HepG2 (cell line): ENCODE data around the gene CACNG4. TPM values are rescaled to one million over a fixed set of nuclear protein-coding genes. Genes with fewer than 3 reads are reported as not detected.

Experiments used
- ARID2 ChIP-seq: sonication (generic); formaldehyde crosslinking; IDR thresholded peaks from 2 replicates; pipeline ENCODE4 v1.8.1; 2022; ENCODE audit warnings: mild to moderate bottlenecking, missing genetic modification reagents, borderline replicate concordance
- FOSL2 ChIP-seq: sonication (generic); formaldehyde crosslinking; IDR thresholded peaks from 2 replicates; pipeline ENCODE4 v1.4.0; 2020; ENCODE audit warnings: missing genetic modification reagents
- FOXA1 ChIP-seq, 2 experiments: fragments of 450-650 bp in 1 of 2; sonication (generic) in 1 of 2; formaldehyde crosslinking in 1 of 2; IDR thresholded peaks; 2 replicates each; pipeline versions ENCODE4 v1.4.0 to v1.6.1; 2016 to 2020; ENCODE audit warnings: missing genetic modification reagents in 1 of 2
- HCFC1 ChIP-seq: fragments of 150-350 bp; IDR thresholded peaks from 2 replicates; pipeline ENCODE4 v1.6.1; 2014; ENCODE audit warnings: low read depth, low read length
- KAT7 ChIP-seq: IDR thresholded peaks from 2 replicates; pipeline ENCODE4 v1.6.1; 2018; ENCODE audit warnings: borderline replicate concordance, missing compliant biosample characterization
- PITX1 ChIP-seq: sonication (generic); formaldehyde crosslinking; IDR thresholded peaks from 2 replicates; pipeline ENCODE4 v1.5.1; 2020; ENCODE audit warnings: mild to moderate bottlenecking, missing genetic modification reagents
- SNAPC2 ChIP-seq: sonication (generic); formaldehyde crosslinking; IDR thresholded peaks from 2 replicates; pipeline ENCODE4 v1.8.1; 2022; ENCODE audit warnings: mild to moderate bottlenecking, missing genetic modification reagents
- SNRNP70 ChIP-seq: fragments of 200-400 bp; formaldehyde crosslinking; IDR thresholded peaks from 2 replicates; pipeline ENCODE4 v1.6.1; 2017; ENCODE audit warnings: mild to moderate bottlenecking, low read depth, low read length, moderate library complexity
- ZNF441 ChIP-seq: sonication (generic); formaldehyde crosslinking; IDR thresholded peaks from 2 replicates; pipeline ENCODE4 v1.7.0; 2021; ENCODE audit warnings: missing genetic modification reagents, borderline replicate concordance
- ZNF543 ChIP-seq: sonication (generic); formaldehyde crosslinking; IDR thresholded peaks from 2 replicates; pipeline ENCODE4 v1.4.0; 2020; ENCODE audit warnings: mild to moderate bottlenecking, missing genetic modification reagents
- ZNF564 ChIP-seq: sonication (generic); formaldehyde crosslinking; IDR thresholded peaks from 2 replicates; pipeline ENCODE4 v1.8.1; 2023; ENCODE audit warnings: mild to moderate bottlenecking, missing genetic modification reagents
- ZNF644 ChIP-seq: IDR thresholded peaks from 2 replicates; pipeline ENCODE4 v1.6.1; 2016; ENCODE audit warnings: low read depth
- ZNF7 ChIP-seq: IDR thresholded peaks from 2 replicates; pipeline ENCODE4 v1.6.1; 2016; ENCODE audit warnings: missing biosample characterization, missing genetic modification reagents
- polyA plus RNA-seq, 8 experiments: library from polyadenylated mRNA; depleted of rRNA in 3 of 8; stranded (reverse) in 7 of 8; unstranded in 1 of 8; fragments of >200 nt; fragmentation: Illumina TruSeq in 4 of 8; extraction: Trizol in 4 of 8; gene quantifications; 2 replicates each; pipeline versions ENCODE4 v1.2.1 to v1.2.3, GENCODE V29; 2011 to 2016; ENCODE audit warnings: low read depth in 4 of 8, missing spikeins in 1 of 8, mixed read lengths in 1 of 8; ENCODE audit not compliant: insufficient read depth in 1 of 8
- total RNA-seq, 5 experiments: library from RNA; depleted of rRNA; stranded (reverse); fragments of >200 nt; fragmentation: Illumina TruSeq; extraction: Trizol; gene quantifications; 2 replicates each; pipeline ENCODE4 v1.2.3, GENCODE V29; 2016; ENCODE audit warnings: low read depth in 1 of 5
- TF ChIP-seq, protein P1 (sequence below): sonication (generic); formaldehyde crosslinking; IDR thresholded peaks from 2 replicates; pipeline ENCODE4 v1.4.0; 2020; ENCODE audit warnings: missing genetic modification reagents, borderline replicate concordance
- TF ChIP-seq, protein P2 (sequence below): sonication (generic); formaldehyde crosslinking; IDR thresholded peaks from 2 replicates; pipeline ENCODE4 v1.4.0; 2020; ENCODE audit warnings: missing genetic modification reagents
- TF ChIP-seq, protein P3 (sequence below): sonication (generic); formaldehyde crosslinking; IDR thresholded peaks from 2 replicates; pipeline ENCODE4 v1.5.0; 2020; ENCODE audit warnings: missing genetic modification reagents
- TF ChIP-seq, protein P4 (sequence below): IDR thresholded peaks from 2 replicates; pipeline ENCODE4 v1.6.1; 2016
- TF ChIP-seq, protein P5 (sequence below): sonication (generic); formaldehyde crosslinking; IDR thresholded peaks from 2 replicates; pipeline ENCODE4 v1.5.0; 2020; ENCODE audit warnings: mild to moderate bottlenecking, missing genetic modification reagents

CACNG4 gene
- total and polyA plus RNA-seq, 2 of the 13 experiments (the other 11 are each of a cell fraction or from before 2014, with no cell fraction given) = 0.09 TPM

DNA sequence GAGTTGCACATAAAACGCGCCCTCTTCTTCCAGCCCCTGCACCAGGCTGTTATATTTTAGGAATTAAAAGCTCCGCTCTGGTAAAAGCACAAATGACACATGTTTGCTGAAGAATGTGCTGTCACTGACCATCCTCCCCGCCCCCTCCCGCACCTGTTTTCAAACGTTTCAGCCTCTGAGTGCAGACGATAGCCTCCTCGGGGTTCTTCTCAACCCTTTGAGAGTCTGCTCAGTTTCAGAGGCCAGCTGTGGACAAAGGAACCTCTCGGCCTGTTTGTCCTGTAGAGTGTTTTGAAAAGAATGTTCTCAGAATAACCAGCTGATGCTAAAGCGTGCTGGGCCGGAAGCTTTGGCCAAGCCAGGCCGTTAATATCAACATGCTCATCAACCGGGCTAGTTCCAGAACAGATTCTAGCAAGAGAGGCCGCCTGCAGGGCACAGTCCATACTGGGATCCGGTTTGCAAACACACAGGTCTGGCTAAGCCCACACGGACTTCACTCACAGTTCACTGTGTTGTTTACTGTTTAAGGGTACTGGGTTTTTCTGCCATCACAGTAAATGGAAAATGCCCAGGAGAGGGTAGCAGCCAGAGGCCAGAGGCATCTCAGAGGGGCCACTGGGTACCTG is 6.4 kb upstream of the CACNG4 start (continued):
- TF ChIP-seq, protein P1, sequence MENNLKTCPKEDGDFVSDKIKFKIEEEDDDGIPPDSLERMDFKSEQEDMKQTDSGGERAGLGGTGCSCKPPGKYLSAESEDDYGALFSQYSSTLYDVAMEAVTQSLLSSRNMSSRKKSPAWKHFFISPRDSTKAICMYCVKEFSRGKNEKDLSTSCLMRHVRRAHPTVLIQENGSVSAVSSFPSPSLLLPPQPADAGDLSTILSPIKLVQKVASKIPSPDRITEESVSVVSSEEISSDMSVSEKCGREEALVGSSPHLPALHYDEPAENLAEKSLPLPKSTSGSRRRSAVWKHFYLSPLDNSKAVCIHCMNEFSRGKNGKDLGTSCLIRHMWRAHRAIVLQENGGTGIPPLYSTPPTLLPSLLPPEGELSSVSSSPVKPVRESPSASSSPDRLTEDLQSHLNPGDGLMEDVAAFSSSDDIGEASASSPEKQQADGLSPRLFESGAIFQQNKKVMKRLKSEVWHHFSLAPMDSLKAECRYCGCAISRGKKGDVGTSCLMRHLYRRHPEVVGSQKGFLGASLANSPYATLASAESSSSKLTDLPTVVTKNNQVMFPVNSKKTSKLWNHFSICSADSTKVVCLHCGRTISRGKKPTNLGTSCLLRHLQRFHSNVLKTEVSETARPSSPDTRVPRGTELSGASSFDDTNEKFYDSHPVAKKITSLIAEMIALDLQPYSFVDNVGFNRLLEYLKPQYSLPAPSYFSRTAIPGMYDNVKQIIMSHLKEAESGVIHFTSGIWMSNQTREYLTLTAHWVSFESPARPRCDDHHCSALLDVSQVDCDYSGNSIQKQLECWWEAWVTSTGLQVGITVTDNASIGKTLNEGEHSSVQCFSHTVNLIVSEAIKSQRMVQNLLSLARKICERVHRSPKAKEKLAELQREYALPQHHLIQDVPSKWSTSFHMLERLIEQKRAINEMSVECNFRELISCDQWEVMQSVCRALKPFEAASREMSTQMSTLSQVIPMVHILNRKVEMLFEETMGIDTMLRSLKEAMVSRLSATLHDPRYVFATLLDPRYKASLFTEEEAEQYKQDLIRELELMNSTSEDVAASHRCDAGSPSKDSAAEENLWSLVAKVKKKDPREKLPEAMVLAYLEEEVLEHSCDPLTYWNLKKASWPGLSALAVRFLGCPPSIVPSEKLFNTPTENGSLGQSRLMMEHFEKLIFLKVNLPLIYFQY = peak; percentile 95; the same call in 1 of the 2 replicates
- TF ChIP-seq, protein P2, sequence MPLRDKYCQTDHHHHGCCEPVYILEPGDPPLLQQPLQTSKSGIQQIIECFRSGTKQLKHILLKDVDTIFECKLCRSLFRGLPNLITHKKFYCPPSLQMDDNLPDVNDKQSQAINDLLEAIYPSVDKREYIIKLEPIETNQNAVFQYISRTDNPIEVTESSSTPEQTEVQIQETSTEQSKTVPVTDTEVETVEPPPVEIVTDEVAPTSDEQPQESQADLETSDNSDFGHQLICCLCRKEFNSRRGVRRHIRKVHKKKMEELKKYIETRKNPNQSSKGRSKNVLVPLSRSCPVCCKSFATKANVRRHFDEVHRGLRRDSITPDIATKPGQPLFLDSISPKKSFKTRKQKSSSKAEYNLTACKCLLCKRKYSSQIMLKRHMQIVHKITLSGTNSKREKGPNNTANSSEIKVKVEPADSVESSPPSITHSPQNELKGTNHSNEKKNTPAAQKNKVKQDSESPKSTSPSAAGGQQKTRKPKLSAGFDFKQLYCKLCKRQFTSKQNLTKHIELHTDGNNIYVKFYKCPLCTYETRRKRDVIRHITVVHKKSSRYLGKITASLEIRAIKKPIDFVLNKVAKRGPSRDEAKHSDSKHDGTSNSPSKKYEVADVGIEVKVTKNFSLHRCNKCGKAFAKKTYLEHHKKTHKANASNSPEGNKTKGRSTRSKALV (CRISPR knock-in tag) = peak; percentile 75; the same call in 1 of the 2 replicates
- TF ChIP-seq ARID2 (CRISPR knock-in tag) (no peak), SNRNP70 (no peak), FOSL2 (peak; percentile 38; the same call in 1 of the 2 replicates), ZNF644 (CRISPR knock-in tag) (peak; percentile 42; the same call in 1 of the 2 replicates), KAT7 (no peak), ZNF441 (CRISPR knock-in tag) (0 out of 2 replicates have a peak, but pooled peaks have one; percentile 70), ZNF564 (0 out of 2 replicates have a peak, but pooled peaks have one; percentile 63), PITX1 (CRISPR knock-in tag) (peak; percentile 60; the same call in 1 of the 2 replicates), ZNF7 (CRISPR knock-in tag) (peak; percentile 100), FOXA1 (IDR thresholded peaks at IDR 0.05) (no peak), FOXA1 (CRISPR knock-in tag; IDR thresholded peaks at IDR 0.05) (peak; percentile 78), HCFC1 (no peak), ZNF543 (CRISPR knock-in tag) (no peak), SNAPC2 (CRISPR knock-in tag) (peak; percentile 59; the same call in 1 of the 2 replicates)
- TF ChIP-seq, protein P3, sequence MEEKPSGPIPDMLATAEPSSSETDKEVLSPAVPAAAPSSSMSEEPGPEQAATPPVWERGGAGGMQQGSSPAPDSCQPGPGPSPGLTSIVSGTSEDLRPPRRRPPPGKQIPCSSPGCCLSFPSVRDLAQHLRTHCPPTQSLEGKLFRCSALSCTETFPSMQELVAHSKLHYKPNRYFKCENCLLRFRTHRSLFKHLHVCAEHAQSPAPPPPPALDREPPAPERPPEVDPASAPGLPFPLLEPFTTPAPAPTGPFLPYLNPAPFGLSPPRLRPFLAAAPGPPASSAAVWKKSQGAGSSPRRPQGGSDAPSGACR (CRISPR knock-in tag) = peak; percentile 75; the same call in 1 of the 2 replicates
- TF ChIP-seq, protein P4, sequence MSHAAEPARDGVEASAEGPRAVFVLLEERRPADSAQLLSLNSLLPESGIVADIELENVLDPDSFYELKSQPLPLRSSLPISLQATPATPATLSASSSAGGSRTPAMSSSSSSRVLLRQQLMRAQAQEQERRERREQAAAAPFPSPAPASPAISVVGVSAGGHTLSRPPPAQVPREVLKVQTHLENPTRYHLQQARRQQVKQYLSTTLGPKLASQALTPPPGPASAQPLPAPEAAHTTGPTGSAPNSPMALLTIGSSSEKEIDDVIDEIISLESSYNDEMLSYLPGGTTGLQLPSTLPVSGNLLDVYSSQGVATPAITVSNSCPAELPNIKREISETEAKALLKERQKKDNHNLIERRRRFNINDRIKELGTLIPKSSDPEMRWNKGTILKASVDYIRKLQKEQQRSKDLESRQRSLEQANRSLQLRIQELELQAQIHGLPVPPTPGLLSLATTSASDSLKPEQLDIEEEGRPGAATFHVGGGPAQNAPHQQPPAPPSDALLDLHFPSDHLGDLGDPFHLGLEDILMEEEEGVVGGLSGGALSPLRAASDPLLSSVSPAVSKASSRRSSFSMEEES (CRISPR knock-in tag) = no peak
- TF ChIP-seq, protein P5, sequence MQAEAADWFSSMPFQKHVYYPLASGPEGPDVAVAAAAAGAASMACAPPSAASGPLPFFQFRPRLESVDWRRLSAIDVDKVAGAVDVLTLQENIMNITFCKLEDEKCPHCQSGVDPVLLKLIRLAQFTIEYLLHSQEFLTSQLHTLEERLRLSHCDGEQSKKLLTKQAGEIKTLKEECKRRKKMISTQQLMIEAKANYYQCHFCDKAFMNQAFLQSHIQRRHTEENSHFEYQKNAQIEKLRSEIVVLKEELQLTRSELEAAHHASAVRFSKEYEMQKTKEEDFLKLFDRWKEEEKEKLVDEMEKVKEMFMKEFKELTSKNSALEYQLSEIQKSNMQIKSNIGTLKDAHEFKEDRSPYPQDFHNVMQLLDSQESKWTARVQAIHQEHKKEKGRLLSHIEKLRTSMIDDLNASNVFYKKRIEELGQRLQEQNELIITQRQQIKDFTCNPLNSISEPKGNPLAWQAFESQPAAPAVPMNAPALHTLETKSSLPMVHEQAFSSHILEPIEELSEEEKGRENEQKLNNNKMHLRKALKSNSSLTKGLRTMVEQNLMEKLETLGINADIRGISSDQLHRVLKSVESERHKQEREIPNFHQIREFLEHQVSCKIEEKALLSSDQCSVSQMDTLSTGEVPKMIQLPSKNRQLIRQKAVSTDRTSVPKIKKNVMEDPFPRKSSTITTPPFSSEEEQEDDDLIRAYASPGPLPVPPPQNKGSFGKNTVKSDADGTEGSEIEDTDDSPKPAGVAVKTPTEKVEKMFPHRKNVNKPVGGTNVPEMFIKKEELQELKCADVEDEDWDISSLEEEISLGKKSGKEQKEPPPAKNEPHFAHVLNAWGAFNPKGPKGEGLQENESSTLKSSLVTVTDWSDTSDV (CRISPR knock-in tag) = no peak
